HG02798 (cell line): Measurements from ENCODE around the gene CFHR5.
"Not testable (repeated sequence)": the region's sequence is repeated elsewhere in the genome, so short reads cannot be mapped to it uniquely, and the experiment has no call there.

Experiments
- ATAC-seq: cut with Tn5 transposase; IDR thresholded peaks from one replicate; pipeline ENCODE4 v1.9.1; 2021; ENCODE audit warnings: mild to moderate bottlenecking; ENCODE audit not compliant: unreplicated experiment, poor library complexity

The CFHR5 gene

GRCh38 chr1:197016751-197017150, 39.4 kb downstream of the CFHR5 start:
- no peak for ATAC-seq

- ATAC-seq, result no peak
Measured at GRCh38 chr1:197017558-197018146, 40.3 kb downstream of the CFHR5 start.

GRCh38 chr1:197021716-197022115, 44.4 kb downstream of the CFHR5 start:
- ATAC-seq, result no peak

GRCh38 chr1:197024460-197024859, 47.1 kb downstream of the CFHR5 start:
- ATAC-seq, result no peak

- ATAC-seq, result no peak
Measured at GRCh38 chr1:197027359-197027758, 50.0 kb downstream of the CFHR5 start.

GRCh38 chr1:197029749-197030148, 52.4 kb downstream of the CFHR5 start:
- ATAC-seq, result no peak

- ATAC-seq, result not testable (repeated sequence)
Measured at GRCh38 chr1:197034631-197035339, 57.4 kb downstream of the CFHR5 start.

- no peak for ATAC-seq
Measured at GRCh38 chr1:197036861-197037260, 59.5 kb downstream of the CFHR5 start.

GRCh38 chr1:197041486-197042353, 64.4 kb downstream of the CFHR5 start:
- ATAC-seq, result peak; percentile 92

GRCh38 chr1:197042676-197043341, 65.5 kb downstream of the CFHR5 start:
- no peak for ATAC-seq

- ATAC-seq, result no peak
Measured at GRCh38 chr1:197049100-197049499, 71.7 kb downstream of the CFHR5 start.
